ENCODE measurements around the gene PRDX6.

PRDX6 gene

DNA sequence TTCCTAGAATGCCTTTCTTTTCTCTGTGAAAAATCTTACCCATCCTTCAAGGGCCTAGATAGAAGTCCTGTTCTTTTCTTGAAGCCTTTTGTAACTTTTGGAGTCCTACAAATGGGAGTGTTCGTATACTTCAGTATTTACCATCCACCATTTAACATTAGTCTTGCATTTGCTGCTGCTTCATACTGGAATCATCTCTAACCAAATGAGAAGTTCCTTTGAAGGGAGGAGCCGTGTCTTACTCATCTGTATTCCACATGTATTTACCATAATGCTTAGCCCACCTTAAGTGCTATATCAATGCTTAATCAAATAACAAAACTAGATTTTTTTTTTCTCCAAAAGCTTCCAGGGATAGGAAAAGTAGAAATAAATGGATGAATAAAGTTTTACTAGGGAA is 7.1 kb downstream of the PRDX6 start:
- peaks cover 50 to 98% of the 10 kb centered on the region in 2 experiments for H3K36me3 ChIP-seq (ENCODE audit: control insufficient read depth in 2 of 2, insufficient read depth in 1 of 2, low read length in 2 of 2)
- no peaks in the 10 kb centered on the region for H3K9me3 ChIP-seq (ENCODE audit: control insufficient read depth, insufficient read depth, low read depth, low read length)
- POLR2A ChIA-PET = no interaction called here
- CTCF ChIA-PET = no interaction called here
- H3K4me3 ChIP-seq (ENCODE audit: low read depth, low read length) = no peak overlapping the region
- H3K4me1 ChIP-seq (ENCODE audit: control insufficient read depth, insufficient read depth, low read length) = no peaks in the 10 kb centered on the region
- TF ChIP-seq, protein P1, sequence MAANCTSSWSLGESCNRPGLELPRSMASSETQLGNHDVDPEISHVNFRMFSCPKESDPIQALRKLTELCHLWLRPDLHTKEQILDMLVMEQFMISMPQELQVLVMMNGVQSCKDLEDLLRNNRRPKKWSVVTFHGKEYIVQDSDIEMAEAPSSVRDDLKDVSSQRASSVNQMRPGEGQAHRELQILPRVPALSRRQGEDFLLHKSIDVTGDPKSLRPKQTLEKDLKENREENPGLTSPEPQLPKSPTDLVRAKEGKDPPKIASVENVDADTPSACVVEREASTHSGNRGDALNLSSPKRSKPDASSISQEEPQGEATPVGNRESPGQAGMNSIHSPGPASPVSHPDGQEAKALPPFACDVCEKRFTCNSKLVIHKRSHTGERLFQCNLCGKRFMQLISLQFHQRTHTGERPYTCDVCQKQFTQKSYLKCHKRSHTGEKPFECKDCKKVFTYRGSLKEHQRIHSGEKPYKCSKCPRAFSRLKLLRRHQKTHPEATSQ (tag by site-specific recombination; IDR thresholded peaks at IDR 0.05) = no peak
- TF ChIP-seq ZNF623 (tag by site-specific recombination; IDR thresholded peaks at IDR 0.05) = no peak
- TF ChIP-seq ZNF629 (tag by site-specific recombination; IDR thresholded peaks at IDR 0.05) = no peak
- no peak for TF ChIP-seq ZNF350 (tag by site-specific recombination; IDR thresholded peaks at IDR 0.05)
- no peak for TF ChIP-seq ZNF146 (tag by site-specific recombination; IDR thresholded peaks at IDR 0.05)
- TF ChIP-seq ZNF335 (tag by site-specific recombination; conservative IDR thresholded peaks at IDR 0.05) = no peak
- no peak for TF ChIP-seq ZNF16 (tag by site-specific recombination; IDR thresholded peaks at IDR 0.05; ENCODE audit: low read depth)
- TF ChIP-seq ZFP69B (tag by site-specific recombination; IDR thresholded peaks at IDR 0.05) = no peak
- no peak for TF ChIP-seq ZNF544 (tag by site-specific recombination; IDR thresholded peaks at IDR 0.05)
- TF ChIP-seq ZNF174 (tag by site-specific recombination; IDR thresholded peaks at IDR 0.05) = no peak
- TF ChIP-seq ZNF658 (tag by site-specific recombination; IDR thresholded peaks at IDR 0.05) = no peak
- no peak for TF ChIP-seq ZNF514 (tag by site-specific recombination; IDR thresholded peaks at IDR 0.05)
- no peak for TF ChIP-seq ZNF530 (tag by site-specific recombination; IDR thresholded peaks at IDR 0.05; ENCODE audit: low read depth)
- TF ChIP-seq ZNF404 (tag by site-specific recombination; IDR thresholded peaks at IDR 0.05) = no peak
- TF ChIP-seq, protein P2, sequence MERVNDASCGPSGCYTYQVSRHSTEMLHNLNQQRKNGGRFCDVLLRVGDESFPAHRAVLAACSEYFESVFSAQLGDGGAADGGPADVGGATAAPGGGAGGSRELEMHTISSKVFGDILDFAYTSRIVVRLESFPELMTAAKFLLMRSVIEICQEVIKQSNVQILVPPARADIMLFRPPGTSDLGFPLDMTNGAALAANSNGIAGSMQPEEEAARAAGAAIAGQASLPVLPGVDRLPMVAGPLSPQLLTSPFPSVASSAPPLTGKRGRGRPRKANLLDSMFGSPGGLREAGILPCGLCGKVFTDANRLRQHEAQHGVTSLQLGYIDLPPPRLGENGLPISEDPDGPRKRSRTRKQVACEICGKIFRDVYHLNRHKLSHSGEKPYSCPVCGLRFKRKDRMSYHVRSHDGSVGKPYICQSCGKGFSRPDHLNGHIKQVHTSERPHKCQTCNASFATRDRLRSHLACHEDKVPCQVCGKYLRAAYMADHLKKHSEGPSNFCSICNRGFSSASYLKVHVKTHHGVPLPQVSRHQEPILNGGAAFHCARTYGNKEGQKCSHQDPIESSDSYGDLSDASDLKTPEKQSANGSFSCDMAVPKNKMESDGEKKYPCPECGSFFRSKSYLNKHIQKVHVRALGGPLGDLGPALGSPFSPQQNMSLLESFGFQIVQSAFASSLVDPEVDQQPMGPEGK (tag by site-specific recombination; IDR thresholded peaks at IDR 0.05) = no peak
- no peak for TF ChIP-seq ZIC2 (tag by site-specific recombination; IDR thresholded peaks at IDR 0.05)
- no peak overlapping the region for H3K27ac ChIP-seq (ENCODE audit: extremely low read depth, low read depth, low read length)

DNA sequence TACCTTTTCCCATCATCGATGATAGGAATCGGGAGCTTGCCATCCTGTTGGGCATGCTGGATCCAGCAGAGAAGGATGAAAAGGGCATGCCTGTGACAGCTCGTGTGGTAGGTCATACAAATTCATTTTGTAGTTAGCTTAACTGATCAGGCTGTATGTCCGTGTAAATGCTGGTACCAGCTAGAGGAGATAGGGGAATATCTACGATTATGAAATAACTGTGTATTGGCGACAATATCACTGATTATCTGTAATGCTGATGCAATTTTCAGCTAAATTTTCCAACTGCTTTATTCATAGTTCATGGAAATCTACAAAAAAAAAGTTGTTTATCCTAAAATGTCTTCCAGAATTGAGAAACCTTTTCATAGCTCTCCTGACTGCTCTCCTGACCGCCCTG is 8.3 kb downstream of the PRDX6 start:
- Histone ChIP-seq H3K36me3 (ENCODE audit: control insufficient read depth in 2 of 2, insufficient read depth in 1 of 2, low read length in 2 of 2) (peaks cover 55 to 89% of the 10 kb centered on the region in 2 experiments), H3K27ac (ENCODE audit: extremely low read depth, low read depth, low read length) (no peak overlapping the region), H3K9me3 (ENCODE audit: control insufficient read depth, insufficient read depth, low read depth, low read length) (no peaks in the 10 kb centered on the region), H3K4me3 (ENCODE audit: low read depth, low read length) (no peak overlapping the region), H3K4me1 (ENCODE audit: control insufficient read depth, insufficient read depth, low read length) (no peaks in the 10 kb centered on the region)
- ChIA-PET CTCF (no interaction called here), POLR2A (no interaction called here)
- TF ChIP-seq ZNF292 (tag by site-specific recombination; IDR thresholded peaks at IDR 0.05; ENCODE audit: borderline replicate concordance, low read depth) (no peak), ZFP3 (tag by site-specific recombination; IDR thresholded peaks at IDR 0.05; ENCODE audit: low read depth) (no peak), RBAK (tag by site-specific recombination; IDR thresholded peaks at IDR 0.05) (no peak), ZSCAN23 (tag by site-specific recombination; IDR thresholded peaks at IDR 0.05) (no peak), ZSCAN16 (tag by site-specific recombination; IDR thresholded peaks at IDR 0.05) (no peak), ZBTB8A (tag by site-specific recombination; IDR thresholded peaks at IDR 0.05) (no peak), ZBTB20 (tag by site-specific recombination; IDR thresholded peaks at IDR 0.05) (no peak)
- TF ChIP-seq, protein P3, sequence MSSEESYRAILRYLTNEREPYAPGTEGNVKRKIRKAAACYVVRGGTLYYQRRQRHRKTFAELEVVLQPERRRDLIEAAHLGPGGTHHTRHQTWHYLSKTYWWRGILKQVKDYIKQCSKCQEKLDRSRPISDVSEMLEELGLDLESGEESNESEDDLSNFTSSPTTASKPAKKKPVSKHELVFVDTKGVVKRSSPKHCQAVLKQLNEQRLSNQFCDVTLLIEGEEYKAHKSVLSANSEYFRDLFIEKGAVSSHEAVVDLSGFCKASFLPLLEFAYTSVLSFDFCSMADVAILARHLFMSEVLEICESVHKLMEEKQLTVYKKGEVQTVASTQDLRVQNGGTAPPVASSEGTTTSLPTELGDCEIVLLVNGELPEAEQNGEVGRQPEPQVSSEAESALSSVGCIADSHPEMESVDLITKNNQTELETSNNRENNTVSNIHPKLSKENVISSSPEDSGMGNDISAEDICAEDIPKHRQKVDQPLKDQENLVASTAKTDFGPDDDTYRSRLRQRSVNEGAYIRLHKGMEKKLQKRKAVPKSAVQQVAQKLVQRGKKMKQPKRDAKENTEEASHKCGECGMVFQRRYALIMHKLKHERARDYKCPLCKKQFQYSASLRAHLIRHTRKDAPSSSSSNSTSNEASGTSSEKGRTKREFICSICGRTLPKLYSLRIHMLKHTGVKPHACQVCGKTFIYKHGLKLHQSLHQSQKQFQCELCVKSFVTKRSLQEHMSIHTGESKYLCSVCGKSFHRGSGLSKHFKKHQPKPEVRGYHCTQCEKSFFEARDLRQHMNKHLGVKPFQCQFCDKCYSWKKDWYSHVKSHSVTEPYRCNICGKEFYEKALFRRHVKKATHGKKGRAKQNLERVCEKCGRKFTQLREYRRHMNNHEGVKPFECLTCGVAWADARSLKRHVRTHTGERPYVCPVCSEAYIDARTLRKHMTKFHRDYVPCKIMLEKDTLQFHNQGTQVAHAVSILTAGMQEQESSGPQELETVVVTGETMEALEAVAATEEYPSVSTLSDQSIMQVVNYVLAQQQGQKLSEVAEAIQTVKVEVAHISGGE (tag by site-specific recombination; conservative IDR thresholded peaks at IDR 0.05; ENCODE audit: low read depth) = no peak
- TF ChIP-seq, protein P4, sequence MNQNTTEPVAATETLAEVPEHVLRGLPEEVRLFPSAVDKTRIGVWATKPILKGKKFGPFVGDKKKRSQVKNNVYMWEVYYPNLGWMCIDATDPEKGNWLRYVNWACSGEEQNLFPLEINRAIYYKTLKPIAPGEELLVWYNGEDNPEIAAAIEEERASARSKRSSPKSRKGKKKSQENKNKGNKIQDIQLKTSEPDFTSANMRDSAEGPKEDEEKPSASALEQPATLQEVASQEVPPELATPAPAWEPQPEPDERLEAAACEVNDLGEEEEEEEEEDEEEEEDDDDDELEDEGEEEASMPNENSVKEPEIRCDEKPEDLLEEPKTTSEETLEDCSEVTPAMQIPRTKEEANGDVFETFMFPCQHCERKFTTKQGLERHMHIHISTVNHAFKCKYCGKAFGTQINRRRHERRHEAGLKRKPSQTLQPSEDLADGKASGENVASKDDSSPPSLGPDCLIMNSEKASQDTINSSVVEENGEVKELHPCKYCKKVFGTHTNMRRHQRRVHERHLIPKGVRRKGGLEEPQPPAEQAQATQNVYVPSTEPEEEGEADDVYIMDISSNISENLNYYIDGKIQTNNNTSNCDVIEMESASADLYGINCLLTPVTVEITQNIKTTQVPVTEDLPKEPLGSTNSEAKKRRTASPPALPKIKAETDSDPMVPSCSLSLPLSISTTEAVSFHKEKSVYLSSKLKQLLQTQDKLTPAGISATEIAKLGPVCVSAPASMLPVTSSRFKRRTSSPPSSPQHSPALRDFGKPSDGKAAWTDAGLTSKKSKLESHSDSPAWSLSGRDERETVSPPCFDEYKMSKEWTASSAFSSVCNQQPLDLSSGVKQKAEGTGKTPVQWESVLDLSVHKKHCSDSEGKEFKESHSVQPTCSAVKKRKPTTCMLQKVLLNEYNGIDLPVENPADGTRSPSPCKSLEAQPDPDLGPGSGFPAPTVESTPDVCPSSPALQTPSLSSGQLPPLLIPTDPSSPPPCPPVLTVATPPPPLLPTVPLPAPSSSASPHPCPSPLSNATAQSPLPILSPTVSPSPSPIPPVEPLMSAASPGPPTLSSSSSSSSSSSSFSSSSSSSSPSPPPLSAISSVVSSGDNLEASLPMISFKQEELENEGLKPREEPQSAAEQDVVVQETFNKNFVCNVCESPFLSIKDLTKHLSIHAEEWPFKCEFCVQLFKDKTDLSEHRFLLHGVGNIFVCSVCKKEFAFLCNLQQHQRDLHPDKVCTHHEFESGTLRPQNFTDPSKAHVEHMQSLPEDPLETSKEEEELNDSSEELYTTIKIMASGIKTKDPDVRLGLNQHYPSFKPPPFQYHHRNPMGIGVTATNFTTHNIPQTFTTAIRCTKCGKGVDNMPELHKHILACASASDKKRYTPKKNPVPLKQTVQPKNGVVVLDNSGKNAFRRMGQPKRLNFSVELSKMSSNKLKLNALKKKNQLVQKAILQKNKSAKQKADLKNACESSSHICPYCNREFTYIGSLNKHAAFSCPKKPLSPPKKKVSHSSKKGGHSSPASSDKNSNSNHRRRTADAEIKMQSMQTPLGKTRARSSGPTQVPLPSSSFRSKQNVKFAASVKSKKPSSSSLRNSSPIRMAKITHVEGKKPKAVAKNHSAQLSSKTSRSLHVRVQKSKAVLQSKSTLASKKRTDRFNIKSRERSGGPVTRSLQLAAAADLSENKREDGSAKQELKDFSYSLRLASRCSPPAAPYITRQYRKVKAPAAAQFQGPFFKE (tag by site-specific recombination; IDR thresholded peaks at IDR 0.05; ENCODE audit: borderline replicate concordance) = no peak
